Stimulated activated CD8-positive, alpha-beta memory T cell treated with anti-CD3 and anti-CD28 coated beads, Interleukin-15, amount 100 ng/mL, for 24 hours (primary cell): ENCODE measurements around the gene DNMT1.
"Not testable (repeated sequence)": the region's sequence is repeated elsewhere in the genome, so short reads cannot be mapped to it uniquely, and the experiment has no call there.

Source experiments
- DNase-seq: peaks from one replicate; pipeline ENCODE4 v3.0.0-alpha.2; 2020; ENCODE audit warnings: low read depth

Gene DNMT1

DNA sequence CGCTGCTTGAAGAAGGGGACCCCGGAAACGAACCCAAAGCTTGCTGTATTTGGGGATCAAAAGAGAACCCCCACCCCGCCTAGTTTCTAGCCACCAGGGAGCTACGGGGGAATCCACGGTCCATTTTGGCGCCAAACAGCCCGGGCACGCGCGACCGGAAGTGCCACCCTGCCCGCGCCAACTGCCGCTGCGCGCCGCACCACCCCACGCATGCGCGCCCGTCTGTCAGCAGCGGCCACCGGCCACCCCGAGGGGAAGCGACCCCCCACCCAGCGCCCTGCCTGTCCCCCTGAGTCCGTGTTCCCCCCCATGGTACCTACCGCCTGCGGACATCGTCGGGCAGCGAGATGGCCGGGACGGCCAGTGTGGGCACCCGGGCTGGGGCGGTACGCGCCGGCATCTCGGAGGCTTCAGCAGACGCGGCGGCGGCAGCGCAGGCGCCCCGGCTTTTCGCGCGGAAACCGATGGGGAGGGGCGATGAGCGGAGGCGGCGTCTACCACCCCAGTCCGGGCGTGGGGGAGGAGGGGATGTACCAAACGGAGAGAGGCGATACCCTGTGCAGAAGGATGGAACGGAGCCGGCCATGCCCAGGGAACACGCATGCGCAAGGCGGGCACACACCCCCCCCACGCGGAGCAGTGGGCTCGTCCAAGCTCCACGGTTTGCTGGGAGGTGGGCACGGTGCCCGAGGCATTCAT is at the start of gene DNMT1:
DNMT1 (minus strand) TSS at position 454 of the 699 bp plus-strand sequence; CDS start at position 400, 54 bp downstream.
- peak; percentile 94 for DNase-seq

DNA sequence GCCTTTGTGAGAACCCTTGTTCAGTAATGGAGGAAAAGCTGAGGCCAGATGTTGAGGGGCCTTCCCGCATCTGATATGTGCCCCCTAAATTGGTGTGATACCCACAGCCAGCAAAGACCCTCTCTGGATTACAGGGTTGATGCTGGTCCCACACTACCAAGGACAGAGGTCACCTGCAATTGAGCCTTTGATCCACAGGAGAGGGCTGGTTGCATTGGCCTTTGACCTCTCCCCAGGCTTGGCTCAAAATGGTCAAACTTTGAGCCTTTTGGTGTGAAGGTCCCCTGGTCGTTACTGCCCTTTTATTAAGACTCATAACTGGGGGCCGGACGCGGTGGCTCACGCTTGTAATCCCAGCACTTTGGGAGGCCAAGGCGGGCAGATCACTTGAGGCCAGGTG is 48.9 kb upstream of the DNMT1 start:
- no peak for DNase-seq

DNA sequence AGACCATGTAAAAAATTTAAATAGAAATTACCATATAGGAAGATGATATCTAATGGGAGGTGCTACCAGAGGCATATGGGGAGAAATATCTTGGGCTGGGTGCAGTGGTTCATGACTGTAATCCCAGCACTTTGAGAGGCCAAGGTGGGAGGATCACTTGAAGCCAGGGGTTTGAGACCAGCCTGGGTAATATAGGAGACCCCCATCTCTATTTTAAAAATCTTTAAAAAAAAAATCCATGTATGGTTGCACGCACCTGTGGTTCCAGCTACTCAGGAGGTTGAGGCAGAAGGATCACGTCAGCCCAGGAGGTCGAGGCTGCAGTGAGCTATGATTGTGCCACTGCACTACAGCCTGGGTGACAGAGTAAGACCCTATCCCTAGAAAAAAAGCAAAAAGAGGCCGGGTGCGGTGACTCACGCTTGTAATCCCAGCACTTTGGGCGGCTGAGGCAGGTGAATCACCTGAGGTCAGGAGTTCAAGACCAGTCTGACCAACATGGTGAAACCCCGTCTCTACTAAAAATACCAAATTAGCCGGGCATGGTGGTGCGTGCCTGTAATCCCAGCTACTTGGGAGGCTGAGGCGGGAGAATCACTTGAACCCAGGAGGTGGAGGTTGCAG is 47.2 kb upstream of the DNMT1 start:
- DNase-seq: not testable (repeated sequence)

DNA sequence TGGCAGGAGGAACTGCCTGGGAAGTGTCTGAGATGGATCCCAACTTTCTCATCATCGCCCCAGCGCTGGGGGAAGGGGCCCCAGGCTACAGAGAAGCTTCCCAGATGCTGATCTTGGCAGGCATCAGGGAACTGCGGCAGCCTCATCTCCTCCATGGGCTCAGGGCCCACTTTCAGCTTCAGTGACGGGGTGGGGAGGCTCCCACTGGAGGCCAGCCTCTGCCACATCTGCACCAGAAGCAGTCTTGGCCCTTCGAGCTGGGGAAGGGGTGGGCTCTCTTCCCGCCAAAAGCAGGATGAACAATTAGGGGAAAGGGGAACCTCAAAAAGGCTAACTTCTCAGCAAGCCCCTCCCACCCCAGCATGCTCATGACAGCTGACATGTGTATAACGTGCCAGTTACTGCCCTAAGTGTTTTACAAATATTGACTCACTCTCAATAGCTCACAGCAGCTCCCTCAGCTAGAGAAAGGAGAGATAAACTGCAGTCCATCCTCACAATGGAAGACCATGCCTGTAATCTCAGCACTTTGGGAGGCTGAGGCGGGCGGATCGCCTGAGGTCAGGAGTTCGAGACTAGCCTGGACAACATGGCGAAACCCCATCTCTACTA is 43.5 kb upstream of the DNMT1 start:
- DNase-seq: no peak

DNA sequence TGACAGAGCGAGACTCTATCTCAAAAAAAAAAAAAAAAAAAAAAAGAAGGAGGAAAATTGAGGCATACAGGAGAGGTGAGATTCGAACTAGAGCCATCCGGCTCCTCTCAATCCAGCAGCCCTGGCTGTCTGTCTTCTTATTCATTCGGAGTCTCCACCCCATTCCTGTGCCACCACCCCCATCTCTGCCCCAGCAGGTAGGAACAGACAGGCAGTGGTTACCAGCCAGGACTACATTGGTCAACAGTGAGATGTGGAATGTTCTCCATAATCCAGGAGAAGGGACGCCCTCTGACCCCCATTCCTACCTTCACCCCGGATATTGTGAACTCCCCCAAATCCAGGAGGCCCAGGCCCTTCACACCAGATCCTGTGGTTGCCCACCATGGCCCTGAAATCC is 42.9 kb upstream of the DNMT1 start:
- DNase-seq: no peak

GRCh38 chr19:10235409-10235808 is 40.7 kb upstream of the DNMT1 start:
- not testable (repeated sequence) for DNase-seq

DNA sequence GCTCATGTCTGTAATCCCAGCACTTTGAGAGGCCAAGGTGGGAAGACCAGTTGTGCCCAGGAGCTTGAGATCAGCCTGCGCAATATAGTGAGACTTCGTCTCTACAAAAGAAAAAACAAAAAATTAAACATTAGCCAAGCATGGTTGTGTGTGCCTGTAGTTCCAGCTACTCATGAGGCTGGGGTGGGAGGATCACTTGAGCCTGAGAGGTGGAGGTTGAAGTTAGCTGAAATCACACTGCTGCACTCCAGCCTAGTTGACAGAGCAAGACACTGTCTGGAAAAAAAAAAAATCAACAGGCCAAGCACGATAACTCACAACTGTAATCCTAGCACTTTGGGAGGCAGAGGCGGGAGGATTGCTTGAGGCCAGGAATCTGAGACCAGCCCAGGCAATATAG is 40.2 kb upstream of the DNMT1 start:
- no peak for DNase-seq

- DNase-seq: no peak
These were observed 39.2 kb upstream of the DNMT1 start for GRCh38 chr19:10233946-10234345.

- DNase-seq: no peak
These were observed 37.0 kb upstream of the DNMT1 start for GRCh38 chr19:10231612-10232228.

- DNase-seq: peak; percentile 26
These were observed 36.3 kb upstream of the DNMT1 start, which contains the start of gene S1PR2 for GRCh38 chr19:10230861-10231611. S1PR2 (minus strand) TSS chr19:10231331; CDS start chr19:10224905, 6,426 bp downstream.

DNA sequence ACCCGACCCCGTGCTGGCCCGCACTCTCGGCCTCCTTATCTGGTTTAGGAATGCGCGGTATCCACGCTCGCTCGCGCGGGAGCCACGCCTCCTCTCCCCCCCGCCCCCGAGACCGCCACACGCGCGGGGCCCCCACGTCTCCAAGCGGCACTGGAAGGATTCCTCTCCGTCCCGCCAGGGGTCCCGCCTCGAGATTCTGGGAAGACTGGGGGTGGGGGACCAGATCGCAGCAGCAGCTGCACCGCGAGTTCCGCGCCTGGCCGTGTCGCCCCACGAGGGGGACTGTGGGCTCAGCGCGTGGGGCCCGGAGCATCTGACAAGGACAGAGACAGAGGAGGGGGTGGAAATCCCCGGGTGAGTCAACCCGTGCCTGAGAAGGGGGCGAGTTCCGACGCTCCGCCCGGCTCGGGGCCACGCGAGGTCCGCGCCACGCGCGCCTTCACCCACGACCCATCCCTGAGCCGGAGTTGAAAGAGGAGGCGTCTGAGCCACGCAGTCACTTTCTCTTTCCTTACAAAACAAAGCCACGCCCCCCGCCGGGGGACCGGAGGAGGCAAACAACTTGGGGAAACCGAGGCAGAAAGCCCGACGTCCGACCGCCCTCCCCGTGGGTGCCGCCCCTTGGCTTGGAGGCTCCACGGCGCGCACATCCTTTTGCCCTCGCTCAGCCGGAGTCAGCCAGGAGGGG is 35.6 kb upstream of the DNMT1 start:
- peak; percentile 19 for DNase-seq

- DNase-seq: no peak
These were observed 34.2 kb upstream of the DNMT1 start for GRCh38 chr19:10228920-10229319.

DNA sequence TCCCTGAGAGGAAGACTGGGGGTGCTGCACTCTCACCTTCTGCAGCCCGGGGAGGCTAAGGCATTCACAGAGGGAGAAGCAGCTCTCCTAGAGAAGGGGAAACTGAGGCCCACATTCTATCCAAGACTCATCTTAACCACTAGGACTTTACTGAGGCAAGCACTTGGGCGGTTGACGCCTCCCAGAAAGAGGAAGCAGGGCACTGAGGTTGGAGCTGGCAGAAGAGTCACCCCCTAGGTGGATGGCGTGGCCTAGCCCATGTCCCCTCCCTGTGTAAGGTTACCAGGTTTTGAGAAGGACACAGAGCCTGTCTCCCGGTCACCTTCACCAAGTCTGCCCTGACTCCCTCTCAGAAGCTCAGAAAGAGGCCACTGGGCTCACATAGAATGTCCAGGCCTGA is 33.6 kb upstream of the DNMT1 start:
- DNase-seq: no peak

DNA sequence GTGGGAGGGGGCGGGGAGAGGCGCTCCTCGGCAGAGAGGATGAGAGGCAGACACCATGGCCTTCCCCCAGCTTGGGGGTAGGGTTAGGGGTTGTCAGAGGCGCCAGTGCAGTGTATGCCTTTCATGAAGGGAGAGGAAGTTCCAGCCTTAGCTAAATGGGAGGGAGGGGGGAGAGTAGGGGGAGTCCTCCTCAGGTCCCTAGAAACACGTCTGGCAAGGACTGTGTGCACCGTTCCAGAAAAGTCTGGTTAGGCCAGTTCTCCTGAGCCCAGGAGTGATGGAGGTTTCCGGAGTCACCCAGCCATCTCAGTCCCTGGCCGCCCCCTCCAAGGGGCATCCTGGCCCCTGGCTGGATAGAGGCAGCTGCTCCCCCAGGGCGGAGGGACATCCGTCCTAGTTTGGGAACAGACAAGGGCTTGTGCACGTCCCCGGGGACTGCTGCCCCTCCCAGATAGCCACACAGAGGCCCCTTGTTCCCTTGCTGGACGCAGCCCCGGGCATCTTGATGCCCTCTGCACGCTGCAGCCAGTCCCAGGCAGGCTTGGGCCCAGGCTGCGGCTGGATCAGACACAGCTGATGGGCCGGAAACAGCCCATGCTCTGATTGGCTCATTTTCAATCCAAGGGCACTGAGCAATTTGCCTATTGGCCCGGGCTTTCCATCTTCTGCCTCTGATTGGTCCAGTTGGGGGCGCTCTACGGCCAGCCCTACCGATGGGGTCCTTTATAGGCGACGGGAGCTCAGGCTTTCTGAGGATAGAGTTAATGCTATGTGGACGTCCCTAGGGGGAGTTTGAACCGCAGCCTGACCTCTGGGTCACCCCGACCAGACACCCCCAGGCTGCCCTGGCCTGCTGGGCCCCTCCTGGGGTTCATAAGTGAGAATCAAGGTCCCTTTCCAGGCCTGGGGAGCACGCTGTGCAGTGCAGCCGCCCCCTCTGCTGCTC is 32.5 kb upstream of the DNMT1 start:
- DNase-seq: no peak

DNA sequence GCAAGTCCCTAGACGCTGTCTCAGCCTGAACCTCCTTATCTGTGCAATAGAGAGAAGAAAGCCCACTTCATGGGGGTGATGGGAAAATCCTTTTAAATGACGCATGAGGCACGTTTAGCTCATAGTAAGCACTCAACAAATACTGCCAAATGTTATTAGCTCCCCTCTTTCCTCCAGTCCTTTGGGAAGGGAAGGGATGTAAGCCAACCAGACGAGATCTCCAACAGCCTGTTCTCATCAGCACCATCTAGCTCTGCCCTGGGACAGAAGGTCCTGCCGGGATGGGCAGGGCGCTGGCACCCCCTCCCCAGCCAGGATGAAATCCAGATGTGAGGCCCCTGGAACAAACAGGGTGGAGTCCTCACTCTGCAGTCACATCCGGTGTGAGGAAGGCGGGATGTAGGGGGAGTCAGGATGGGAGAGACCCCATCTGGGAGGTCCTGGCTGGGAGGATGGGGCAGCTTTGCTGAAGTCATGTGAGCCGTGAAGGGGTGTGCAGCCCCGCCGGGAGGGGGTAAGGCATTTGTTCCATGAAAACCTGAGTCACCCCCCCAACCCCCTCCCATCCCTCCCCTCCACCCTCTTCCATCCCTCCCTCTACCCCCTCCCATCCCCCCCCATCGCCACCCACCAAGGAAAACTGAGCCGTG is 31.7 kb upstream of the DNMT1 start:
- DNase-seq: no peak

GRCh38 chr19:10226021-10226375 is 31.2 kb upstream of the DNMT1 start:
- no peak for DNase-seq

DNA sequence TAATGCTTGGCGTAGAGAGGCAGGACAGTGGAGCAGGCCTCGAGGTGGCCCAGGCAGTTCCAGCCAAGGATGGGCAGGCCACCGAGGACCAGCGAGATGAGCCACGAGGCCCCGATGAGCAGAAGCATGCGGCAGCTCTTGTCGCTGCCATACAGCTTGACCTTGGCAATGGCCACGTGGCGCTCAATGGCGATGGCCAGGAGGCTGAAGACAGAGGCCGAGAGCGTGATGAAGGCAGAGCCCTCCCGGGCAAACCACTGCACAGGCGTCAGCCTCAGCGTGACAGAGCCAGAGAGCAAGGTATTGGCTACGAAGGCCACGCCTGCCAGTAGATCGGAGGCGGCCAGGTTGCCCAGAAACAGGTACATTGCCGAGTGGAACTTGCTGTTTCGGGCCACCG is 29.6 kb upstream of the DNMT1 start:
- no peak for DNase-seq

- no peak for DNase-seq
These were observed 28.9 kb upstream of the DNMT1 start for GRCh38 chr19:10223488-10224213.

- no peak for DNase-seq
These were observed 27.6 kb upstream of the DNMT1 start for GRCh38 chr19:10222201-10222890.
